Skin epidermis (tissue), 12 donors: ENCODE results near the gene AANAT.

Experiments
- H3K27ac ChIP-seq, 21 experiments: fragments of 200-600 bp; sonication (generic) in 11 of 21; one replicate each; pipeline ENCODE4 v1.5.0; 2020; ENCODE audit warnings: mild to moderate bottlenecking in 3 of 21, inconsistent platforms in 2 of 21, moderate library complexity in 2 of 21
- H3K4me3 ChIP-seq, 7 experiments: fragments of 200-600 bp; sonication (generic) in 2 of 7; one replicate each; pipeline ENCODE4 v1.5.0; 2020; ENCODE audit warnings: inconsistent platforms in 2 of 7, mild to moderate bottlenecking in 2 of 7, moderate library complexity in 1 of 7

AANAT gene

GRCh38 chr17:76480632-76481031 lies 13.2 kb downstream of the AANAT start:
- no peak overlapping the region for H3K4me3 ChIP-seq
- peak overlapping the region in 9 of 21 experiments; percentile 4 to 69 (median 33) for H3K27ac ChIP-seq

- no peak overlapping the region for H3K4me3 ChIP-seq
Observed at GRCh38 chr17:76481071-76481655, 13.8 kb downstream of the AANAT start.

GRCh38 chr17:76484228-76484725 lies 16.9 kb downstream of the AANAT start:
- Histone ChIP-seq H3K27ac (no peak overlapping the region), H3K4me3 (no peak overlapping the region)

More at GRCh38 chr17:76481071-76481655, 13.8 kb downstream of the AANAT start:
- peak overlapping the region in 10 of 21 experiments; percentile 4 to 69 (median 31) for H3K27ac ChIP-seq

- H3K4me3 ChIP-seq = no peak overlapping the region
- H3K27ac ChIP-seq = peak overlapping the region in 2 of 21 experiments; percentile 1 to 42
Observed at GRCh38 chr17:76485569-76485968, 18.2 kb downstream of the AANAT start.

- no peak overlapping the region for H3K4me3 ChIP-seq
- H3K27ac ChIP-seq = no peak overlapping the region
Observed at GRCh38 chr17:76487451-76488192, 20.2 kb downstream of the AANAT start.

- peak overlapping the region in 11 of 21 experiments; percentile 17 to 94 (median 83) for H3K27ac ChIP-seq
- H3K4me3 ChIP-seq = no peak overlapping the region
Observed at GRCh38 chr17:76490112-76490710, 22.8 kb downstream of the AANAT start.

GRCh38 chr17:76491271-76492122 lies 24.1 kb downstream of the AANAT start:
- H3K27ac ChIP-seq = peak overlapping the region in 20 of 21 experiments; percentile 53 to 94 (median 83)
- no peak overlapping the region for H3K4me3 ChIP-seq

GRCh38 chr17:76492123-76492988 lies 25.0 kb downstream of the AANAT start:
- Histone ChIP-seq H3K4me3 (peak overlapping the region in 5 of 7 experiments; percentile 4 to 10 (median 8)), H3K27ac (peak overlapping the region; percentile 10 to 94 (median 83))

GRCh38 chr17:76492989-76493501 lies 25.6 kb downstream of the AANAT start:
- Histone ChIP-seq H3K27ac (peak overlapping the region; percentile 26 to 94 (median 83)), H3K4me3 (peak overlapping the region in 5 of 7 experiments; percentile 4 to 10 (median 8))

GRCh38 chr17:76493505-76494167 lies 26.2 kb downstream of the AANAT start:
- Histone ChIP-seq H3K27ac (peak overlapping the region; percentile 26 to 94 (median 83)), H3K4me3 (peak overlapping the region in 4 of 7 experiments; percentile 3 to 10 (median 8))

- H3K27ac ChIP-seq = peak overlapping the region in 2 of 21 experiments; percentile 16 to 31
- H3K4me3 ChIP-seq = no peak overlapping the region
Observed at GRCh38 chr17:76495663-76496400, 28.4 kb downstream of the AANAT start.

GRCh38 chr17:76496464-76496863 lies 29.1 kb downstream of the AANAT start:
- no peak overlapping the region for H3K4me3 ChIP-seq
- H3K27ac ChIP-seq = peak overlapping the region in 1 of 21 experiments; percentile 92

- Histone ChIP-seq H3K4me3 (peak overlapping the region in 3 of 7 experiments; percentile 1 to 11 (median 7)), H3K27ac (peak overlapping the region in 18 of 21 experiments; percentile 1 to 96 (median 90))
Observed at GRCh38 chr17:76497699-76497978, 30.2 kb downstream of the AANAT start.

GRCh38 chr17:76497979-76498875 lies 30.8 kb downstream of the AANAT start:
- H3K27ac ChIP-seq = peak overlapping the region in 20 of 21 experiments; percentile 1 to 96 (median 90)
- peak overlapping the region in 3 of 7 experiments; percentile 1 to 11 (median 7) for H3K4me3 ChIP-seq

GRCh38 chr17:76498876-76499251 lies 31.5 kb downstream of the AANAT start:
- Histone ChIP-seq H3K4me3 (peak overlapping the region in 3 of 7 experiments; percentile 70 to 85 (median 75)), H3K27ac (peak overlapping the region in 16 of 21 experiments; percentile 24 to 96 (median 90))

- H3K4me3 ChIP-seq = peak overlapping the region in 5 of 7 experiments; percentile 69 to 86 (median 75)
- H3K27ac ChIP-seq = peak overlapping the region in 20 of 21 experiments; percentile 22 to 96 (median 90)
Observed at GRCh38 chr17:76499267-76499667, 31.9 kb downstream of the AANAT start.
